ENCODE measurements around the gene SORL1.

SORL1 gene

GRCh38 chr11:121455115-121455514 is 3.0 kb downstream of the SORL1 start:
- TF ChIP-seq CTCF (IDR thresholded peaks at IDR 0.05; ENCODE audit: extremely low read depth, missing control alignments) = no peak
- DNase-seq (ENCODE audit: low spot score) = no peak

GRCh38 chr11:121456151-121456550 is 4.0 kb downstream of the SORL1 start:
- TF ChIP-seq CTCF (IDR thresholded peaks at IDR 0.05; ENCODE audit: extremely low read depth, missing control alignments) = no peak
- no peak for DNase-seq (ENCODE audit: low spot score)

GRCh38 chr11:121456816-121457431 is 4.8 kb downstream of the SORL1 start:
- TF ChIP-seq CTCF (IDR thresholded peaks at IDR 0.05; ENCODE audit: extremely low read depth, missing control alignments) = no peak
- no peak for DNase-seq (ENCODE audit: low spot score)

GRCh38 chr11:121458551-121458950 is 6.4 kb downstream of the SORL1 start:
- DNase-seq (ENCODE audit: low spot score) = no peak
- TF ChIP-seq CTCF (IDR thresholded peaks at IDR 0.05; ENCODE audit: extremely low read depth, missing control alignments) = no peak

- no peak for TF ChIP-seq CTCF (IDR thresholded peaks at IDR 0.05; ENCODE audit: extremely low read depth, missing control alignments)
- no peak for DNase-seq (ENCODE audit: low spot score)
Observed at GRCh38 chr11:121459413-121460017, 7.4 kb downstream of the SORL1 start.

- TF ChIP-seq CTCF (IDR thresholded peaks at IDR 0.05; ENCODE audit: extremely low read depth, missing control alignments) = no peak
- DNase-seq (ENCODE audit: low spot score) = no peak
Observed at GRCh38 chr11:121460941-121461514, 8.9 kb downstream of the SORL1 start.

GRCh38 chr11:121461843-121462242 is 9.7 kb downstream of the SORL1 start:
- TF ChIP-seq CTCF (IDR thresholded peaks at IDR 0.05; ENCODE audit: extremely low read depth, missing control alignments) = no peak
- no peak for DNase-seq (ENCODE audit: low spot score)

Measured in GM20000 (cell line).